NCI-H748 treated with DMSO at 0.1 percent for 48 hours (cell line): Measurements from ENCODE around the gene PIGS.

Experiments used
- DNase-seq: peaks from one replicate; lab custom pipeline; 2025; lab: John Stamatoyannopoulos, UW

The PIGS gene

GRCh38 chr17:28550858-28551257 lies 20.5 kb downstream of the PIGS start:
- no peak for DNase-seq

- DNase-seq: no peak
Measured at GRCh38 chr17:28549236-28550132, 21.8 kb downstream of the PIGS start.

GRCh38 chr17:28548417-28549130 lies 22.8 kb downstream of the PIGS start:
- no peak for DNase-seq

GRCh38 chr17:28547623-28548416 lies 23.5 kb downstream of the PIGS start:
- peak; percentile 34 for DNase-seq

- DNase-seq: no peak
Measured at GRCh38 chr17:28547096-28547622, 24.2 kb downstream of the PIGS start.

- no peak for DNase-seq
Measured at GRCh38 chr17:28545787-28546415, 25.4 kb downstream of the PIGS start.

GRCh38 chr17:28545141-28545503 lies 26.2 kb downstream of the PIGS start:
- DNase-seq: no peak

- no peak for DNase-seq
Measured at GRCh38 chr17:28544402-28545140, 26.8 kb downstream of the PIGS start.

GRCh38 chr17:28541439-28541838 lies 29.9 kb downstream of the PIGS start:
- no peak for DNase-seq

- no peak for DNase-seq
Measured at GRCh38 chr17:28540231-28540630, 31.1 kb downstream of the PIGS start.

- DNase-seq: no peak
Measured at GRCh38 chr17:28538296-28538895, 32.9 kb downstream of the PIGS start.

- DNase-seq: no peak
Measured at GRCh38 chr17:28537219-28537610, 34.1 kb downstream of the PIGS start.

GRCh38 chr17:28536532-28537218 lies 34.6 kb downstream of the PIGS start:
- no peak for DNase-seq

GRCh38 chr17:28534740-28535375 lies 36.5 kb downstream of the PIGS start:
- no peak for DNase-seq

GRCh38 chr17:28533091-28533807 lies 38.1 kb downstream of the PIGS start:
- DNase-seq: no peak

- no peak for DNase-seq
Measured at GRCh38 chr17:28532050-28532960, 39.0 kb downstream of the PIGS start.

GRCh38 chr17:28530926-28531325 lies 40.4 kb downstream of the PIGS start:
- DNase-seq: no peak

GRCh38 chr17:28530250-28530649 lies 41.1 kb downstream of the PIGS start:
- DNase-seq: no peak
